ENCODE measurements around the gene CD53.
"Not testable (repeated sequence)": the region's sequence is repeated elsewhere in the genome, so short reads cannot be mapped to it uniquely, and the experiment has no call there.

GRCh38 chr1:110931097-110931496 lies 58.1 kb downstream of the CD53 start:
- TF ChIP-seq POLR2A, POLR2AphosphoS5, POU2F2, TAF1 (IDR thresholded peaks at IDR 0.05; ENCODE audit: low read depth, low read length): not testable (repeated sequence)

All from GM12891 (cell line).